ENCODE data around the gene DPP4.
"Not testable (repeated sequence)": the region's sequence is repeated elsewhere in the genome, so short reads cannot be mapped to it uniquely, and the experiment has no call there.

DPP4 gene

DNA sequence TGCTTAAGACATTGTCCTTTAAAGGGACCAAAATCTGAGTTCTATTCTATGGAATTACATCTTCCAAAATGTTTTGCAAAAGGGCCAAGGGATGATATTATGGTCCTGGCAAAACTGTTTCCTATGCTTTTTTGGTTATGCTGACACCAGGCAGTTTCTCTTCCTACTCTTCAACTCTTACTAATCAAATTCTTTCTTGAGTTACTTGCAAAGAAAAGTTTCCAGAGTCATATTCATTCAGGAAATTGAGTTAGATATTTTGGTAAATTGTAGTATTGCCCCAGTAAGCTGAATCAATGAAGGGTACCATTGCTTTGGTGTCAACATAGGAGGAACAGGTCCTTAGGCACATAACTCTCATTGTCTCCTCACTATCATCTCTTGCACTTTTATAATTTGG, 118.8 kb downstream of the DPP4 start:
- no peak for ATAC-seq
- TF ChIP-seq ISL1 (CRISPR knock-in tag; IDR thresholded peaks at IDR 0.05) (no peak), TCF4 (CRISPR knock-in tag; IDR thresholded peaks at IDR 0.05; ENCODE audit: borderline replicate concordance) (no peak), BACH2 (CRISPR knock-in tag; IDR thresholded peaks at IDR 0.05; ENCODE audit: borderline replicate concordance) (no peak), GLIS3 (CRISPR knock-in tag; IDR thresholded peaks at IDR 0.05) (no peak), ZC3H10 (CRISPR knock-in tag; IDR thresholded peaks at IDR 0.05) (no peak), ZNF8 (CRISPR knock-in tag; IDR thresholded peaks at IDR 0.05) (no peak), TOX (CRISPR knock-in tag; IDR thresholded peaks at IDR 0.05; ENCODE audit: borderline replicate concordance) (no peak), SNAI2 (CRISPR knock-in tag; IDR thresholded peaks at IDR 0.05) (no peak), ZNF565 (CRISPR knock-in tag; conservative IDR thresholded peaks at IDR 0.05; ENCODE audit: low read depth) (no peak), ARNTL (CRISPR knock-in tag; IDR thresholded peaks at IDR 0.05; ENCODE audit: borderline replicate concordance, low read depth) (no peak)
- TF ChIP-seq, protein P1, sequence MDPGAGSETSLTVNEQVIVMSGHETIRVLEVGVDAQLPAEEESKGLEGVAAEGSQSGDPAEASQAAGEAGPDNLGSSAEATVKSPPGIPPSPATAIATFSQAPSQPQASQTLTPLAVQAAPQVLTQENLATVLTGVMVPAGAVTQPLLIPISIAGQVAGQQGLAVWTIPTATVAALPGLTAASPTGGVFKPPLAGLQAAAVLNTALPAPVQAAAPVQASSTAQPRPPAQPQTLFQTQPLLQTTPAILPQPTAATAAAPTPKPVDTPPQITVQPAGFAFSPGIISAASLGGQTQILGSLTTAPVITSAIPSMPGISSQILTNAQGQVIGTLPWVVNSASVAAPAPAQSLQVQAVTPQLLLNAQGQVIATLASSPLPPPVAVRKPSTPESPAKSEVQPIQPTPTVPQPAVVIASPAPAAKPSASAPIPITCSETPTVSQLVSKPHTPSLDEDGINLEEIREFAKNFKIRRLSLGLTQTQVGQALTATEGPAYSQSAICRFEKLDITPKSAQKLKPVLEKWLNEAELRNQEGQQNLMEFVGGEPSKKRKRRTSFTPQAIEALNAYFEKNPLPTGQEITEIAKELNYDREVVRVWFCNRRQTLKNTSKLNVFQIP (CRISPR knock-in tag; IDR thresholded peaks at IDR 0.05; ENCODE audit: borderline replicate concordance, low read depth) = no peak

DNA sequence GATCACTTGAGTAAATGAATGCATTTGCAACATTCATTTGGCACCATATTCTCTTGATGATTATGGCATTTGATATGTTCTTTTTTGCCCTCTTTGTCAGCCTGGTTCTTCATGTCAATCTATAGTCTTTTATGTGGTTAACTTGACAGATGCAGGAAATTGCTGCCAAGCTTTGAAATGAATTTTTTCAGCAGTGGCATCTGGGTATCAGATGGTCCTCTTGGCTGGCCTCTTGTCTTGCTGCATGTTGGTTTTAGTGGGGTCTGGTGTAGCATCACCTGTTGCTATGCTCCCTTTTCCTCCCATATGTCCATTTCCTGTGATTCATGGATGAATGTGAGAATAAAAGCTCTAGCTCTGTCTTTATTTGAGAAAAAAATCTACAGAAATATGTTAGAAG, 119.9 kb downstream of the DPP4 start:
- no peak for ATAC-seq
- TF ChIP-seq ZNF8 (CRISPR knock-in tag; IDR thresholded peaks at IDR 0.05) (no peak), OSR1 (CRISPR knock-in tag; IDR thresholded peaks at IDR 0.05) (no peak), ZNF565 (CRISPR knock-in tag; conservative IDR thresholded peaks at IDR 0.05; ENCODE audit: low read depth) (no peak), TCF4 (CRISPR knock-in tag; IDR thresholded peaks at IDR 0.05; ENCODE audit: borderline replicate concordance) (no peak), TOX (CRISPR knock-in tag; IDR thresholded peaks at IDR 0.05; ENCODE audit: borderline replicate concordance) (no peak), ISL1 (CRISPR knock-in tag; IDR thresholded peaks at IDR 0.05) (no peak), PPARA (CRISPR knock-in tag; IDR thresholded peaks at IDR 0.05; ENCODE audit: borderline replicate concordance) (no peak), ARNTL (CRISPR knock-in tag; IDR thresholded peaks at IDR 0.05; ENCODE audit: borderline replicate concordance, low read depth) (no peak), CSDC2 (CRISPR knock-in tag; IDR thresholded peaks at IDR 0.05) (no peak), BACH2 (CRISPR knock-in tag; IDR thresholded peaks at IDR 0.05; ENCODE audit: borderline replicate concordance) (no peak), ZFP30 (CRISPR knock-in tag; IDR thresholded peaks at IDR 0.05) (no peak), RARB (CRISPR knock-in tag; IDR thresholded peaks at IDR 0.05) (no peak), ESRRG (CRISPR knock-in tag; IDR thresholded peaks at IDR 0.05) (no peak), SNAI2 (CRISPR knock-in tag; IDR thresholded peaks at IDR 0.05) (no peak)
- TF ChIP-seq, protein P1 (CRISPR knock-in tag; IDR thresholded peaks at IDR 0.05; ENCODE audit: borderline replicate concordance, low read depth) = no peak
- TF ChIP-seq, protein P2, sequence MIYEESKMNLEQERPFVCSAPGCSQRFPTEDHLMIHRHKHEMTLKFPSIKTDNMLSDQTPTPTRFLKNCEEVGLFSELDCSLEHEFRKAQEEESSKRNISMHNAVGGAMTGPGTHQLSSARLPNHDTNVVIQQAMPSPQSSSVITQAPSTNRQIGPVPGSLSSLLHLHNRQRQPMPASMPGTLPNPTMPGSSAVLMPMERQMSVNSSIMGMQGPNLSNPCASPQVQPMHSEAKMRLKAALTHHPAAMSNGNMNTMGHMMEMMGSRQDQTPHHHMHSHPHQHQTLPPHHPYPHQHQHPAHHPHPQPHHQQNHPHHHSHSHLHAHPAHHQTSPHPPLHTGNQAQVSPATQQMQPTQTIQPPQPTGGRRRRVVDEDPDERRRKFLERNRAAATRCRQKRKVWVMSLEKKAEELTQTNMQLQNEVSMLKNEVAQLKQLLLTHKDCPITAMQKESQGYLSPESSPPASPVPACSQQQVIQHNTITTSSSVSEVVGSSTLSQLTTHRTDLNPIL (CRISPR knock-in tag; IDR thresholded peaks at IDR 0.05; ENCODE audit: low read depth) = no peak
- TF ChIP-seq, protein P3, sequence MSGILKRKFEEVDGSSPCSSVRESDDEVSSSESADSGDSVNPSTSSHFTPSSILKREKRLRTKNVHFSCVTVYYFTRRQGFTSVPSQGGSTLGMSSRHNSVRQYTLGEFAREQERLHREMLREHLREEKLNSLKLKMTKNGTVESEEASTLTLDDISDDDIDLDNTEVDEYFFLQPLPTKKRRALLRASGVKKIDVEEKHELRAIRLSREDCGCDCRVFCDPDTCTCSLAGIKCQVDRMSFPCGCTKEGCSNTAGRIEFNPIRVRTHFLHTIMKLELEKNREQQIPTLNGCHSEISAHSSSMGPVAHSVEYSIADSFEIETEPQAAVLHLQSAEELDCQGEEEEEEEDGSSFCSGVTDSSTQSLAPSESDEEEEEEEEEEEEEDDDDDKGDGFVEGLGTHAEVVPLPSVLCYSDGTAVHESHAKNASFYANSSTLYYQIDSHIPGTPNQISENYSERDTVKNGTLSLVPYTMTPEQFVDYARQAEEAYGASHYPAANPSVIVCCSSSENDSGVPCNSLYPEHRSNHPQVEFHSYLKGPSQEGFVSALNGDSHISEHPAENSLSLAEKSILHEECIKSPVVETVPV (CRISPR knock-in tag; IDR thresholded peaks at IDR 0.05) = no peak
- TF ChIP-seq, protein P4, sequence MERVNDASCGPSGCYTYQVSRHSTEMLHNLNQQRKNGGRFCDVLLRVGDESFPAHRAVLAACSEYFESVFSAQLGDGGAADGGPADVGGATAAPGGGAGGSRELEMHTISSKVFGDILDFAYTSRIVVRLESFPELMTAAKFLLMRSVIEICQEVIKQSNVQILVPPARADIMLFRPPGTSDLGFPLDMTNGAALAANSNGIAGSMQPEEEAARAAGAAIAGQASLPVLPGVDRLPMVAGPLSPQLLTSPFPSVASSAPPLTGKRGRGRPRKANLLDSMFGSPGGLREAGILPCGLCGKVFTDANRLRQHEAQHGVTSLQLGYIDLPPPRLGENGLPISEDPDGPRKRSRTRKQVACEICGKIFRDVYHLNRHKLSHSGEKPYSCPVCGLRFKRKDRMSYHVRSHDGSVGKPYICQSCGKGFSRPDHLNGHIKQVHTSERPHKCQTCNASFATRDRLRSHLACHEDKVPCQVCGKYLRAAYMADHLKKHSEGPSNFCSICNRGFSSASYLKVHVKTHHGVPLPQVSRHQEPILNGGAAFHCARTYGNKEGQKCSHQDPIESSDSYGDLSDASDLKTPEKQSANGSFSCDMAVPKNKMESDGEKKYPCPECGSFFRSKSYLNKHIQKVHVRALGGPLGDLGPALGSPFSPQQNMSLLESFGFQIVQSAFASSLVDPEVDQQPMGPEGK (CRISPR knock-in tag; IDR thresholded peaks at IDR 0.05; ENCODE audit: borderline replicate concordance) = no peak

DNA sequence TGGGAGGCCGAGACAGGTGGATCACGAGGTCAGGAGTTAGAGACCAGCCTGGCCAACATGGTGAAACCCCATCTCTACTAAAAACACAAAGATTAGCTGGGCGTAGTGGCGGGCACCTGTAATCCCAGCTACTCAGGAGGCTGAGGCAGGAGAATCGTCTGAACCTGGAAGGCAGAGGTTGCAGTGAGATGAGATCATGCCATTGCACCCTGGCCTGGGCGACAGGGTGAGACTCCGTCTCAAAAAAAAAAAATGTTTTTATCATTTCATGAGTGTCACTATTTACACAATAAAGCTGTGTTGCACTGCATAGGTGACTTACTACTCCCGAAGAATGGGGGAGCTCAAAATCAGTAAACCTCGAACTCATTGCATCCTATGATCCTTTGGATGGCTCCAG, 120.6 kb downstream of the DPP4 start:
- not testable (repeated sequence) for ATAC-seq

DNA sequence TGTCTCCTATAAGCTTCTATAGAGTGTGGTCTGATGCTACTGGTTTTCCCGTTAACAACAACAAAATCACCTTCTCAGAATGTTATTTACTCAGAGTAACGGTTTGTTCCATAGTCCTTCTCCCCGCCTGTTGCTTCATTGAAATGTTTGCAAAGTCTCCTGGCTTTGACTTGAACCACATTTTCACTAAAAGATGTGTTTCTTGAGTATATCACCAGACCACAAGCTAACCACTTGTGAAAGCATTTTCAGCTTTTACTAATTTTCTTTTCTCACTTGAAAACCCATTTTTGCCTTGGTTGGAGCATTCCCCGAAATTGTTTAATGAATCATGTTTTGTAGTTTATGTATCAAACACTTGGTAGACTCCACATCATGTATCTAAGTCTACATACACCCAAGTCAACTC, 121.2 kb downstream of the DPP4 start:
- no peak for ATAC-seq
- TF ChIP-seq, protein P2 (CRISPR knock-in tag; IDR thresholded peaks at IDR 0.05; ENCODE audit: low read depth) = no peak
